DOHH2 (cell line): ENCODE data around the gene PLEKHM3.

Source experiments
- EZH2phosphoT487 ChIP-seq: fragments of 200-600 bp; sonication (generic); IDR thresholded peaks from 2 replicates; pipeline ENCODE4 v1.6.1; 2017; ENCODE audit warnings: borderline replicate concordance, mild to moderate bottlenecking, antibody characterized with exemption, low read length, moderate library complexity, mixed read lengths
- TF ChIP-seq, protein P1 (sequence below): fragments of 200-600 bp; sonication (generic); IDR thresholded peaks from one replicate; pipeline ENCODE4 v1.5.1; 2014; ENCODE audit warnings: antibody characterized with exemption, mild to moderate bottlenecking, low read depth, low read length; ENCODE audit not compliant: poor library complexity, severe bottlenecking

DNA sequence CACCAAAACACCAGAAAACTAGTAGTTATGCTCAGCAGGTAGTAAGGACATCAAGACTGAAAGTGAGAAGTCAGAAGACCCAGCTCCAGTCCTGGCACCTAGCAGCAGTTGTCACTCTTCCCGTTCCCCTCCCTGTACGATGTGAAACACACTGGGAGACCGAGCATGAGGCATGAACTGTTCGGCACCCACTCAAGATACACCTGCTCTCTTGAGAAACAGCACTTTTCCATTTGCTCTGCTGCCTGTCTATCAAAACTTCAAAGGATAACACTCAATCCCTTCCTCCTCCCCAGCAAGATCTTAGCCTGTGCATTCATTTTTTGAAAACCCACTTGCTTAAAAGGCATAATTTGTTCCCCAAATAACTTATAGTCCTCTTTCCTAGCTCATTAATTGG is 123.9 kb downstream of the PLEKHM3 start:
- TF ChIP-seq, protein P1, sequence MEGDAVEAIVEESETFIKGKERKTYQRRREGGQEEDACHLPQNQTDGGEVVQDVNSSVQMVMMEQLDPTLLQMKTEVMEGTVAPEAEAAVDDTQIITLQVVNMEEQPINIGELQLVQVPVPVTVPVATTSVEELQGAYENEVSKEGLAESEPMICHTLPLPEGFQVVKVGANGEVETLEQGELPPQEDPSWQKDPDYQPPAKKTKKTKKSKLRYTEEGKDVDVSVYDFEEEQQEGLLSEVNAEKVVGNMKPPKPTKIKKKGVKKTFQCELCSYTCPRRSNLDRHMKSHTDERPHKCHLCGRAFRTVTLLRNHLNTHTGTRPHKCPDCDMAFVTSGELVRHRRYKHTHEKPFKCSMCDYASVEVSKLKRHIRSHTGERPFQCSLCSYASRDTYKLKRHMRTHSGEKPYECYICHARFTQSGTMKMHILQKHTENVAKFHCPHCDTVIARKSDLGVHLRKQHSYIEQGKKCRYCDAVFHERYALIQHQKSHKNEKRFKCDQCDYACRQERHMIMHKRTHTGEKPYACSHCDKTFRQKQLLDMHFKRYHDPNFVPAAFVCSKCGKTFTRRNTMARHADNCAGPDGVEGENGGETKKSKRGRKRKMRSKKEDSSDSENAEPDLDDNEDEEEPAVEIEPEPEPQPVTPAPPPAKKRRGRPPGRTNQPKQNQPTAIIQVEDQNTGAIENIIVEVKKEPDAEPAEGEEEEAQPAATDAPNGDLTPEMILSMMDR = no peak
- no peak for TF ChIP-seq EZH2phosphoT487
